GM19397 (cell line): ENCODE results near the gene CXCL17.

Source experiments
- ATAC-seq: cut with Tn5 transposase; IDR thresholded peaks from one replicate; pipeline ENCODE4 v1.9.1; 2021; ENCODE audit warnings: mild to moderate bottlenecking, moderate library complexity; ENCODE audit not compliant: unreplicated experiment

CXCL17 gene

DNA sequence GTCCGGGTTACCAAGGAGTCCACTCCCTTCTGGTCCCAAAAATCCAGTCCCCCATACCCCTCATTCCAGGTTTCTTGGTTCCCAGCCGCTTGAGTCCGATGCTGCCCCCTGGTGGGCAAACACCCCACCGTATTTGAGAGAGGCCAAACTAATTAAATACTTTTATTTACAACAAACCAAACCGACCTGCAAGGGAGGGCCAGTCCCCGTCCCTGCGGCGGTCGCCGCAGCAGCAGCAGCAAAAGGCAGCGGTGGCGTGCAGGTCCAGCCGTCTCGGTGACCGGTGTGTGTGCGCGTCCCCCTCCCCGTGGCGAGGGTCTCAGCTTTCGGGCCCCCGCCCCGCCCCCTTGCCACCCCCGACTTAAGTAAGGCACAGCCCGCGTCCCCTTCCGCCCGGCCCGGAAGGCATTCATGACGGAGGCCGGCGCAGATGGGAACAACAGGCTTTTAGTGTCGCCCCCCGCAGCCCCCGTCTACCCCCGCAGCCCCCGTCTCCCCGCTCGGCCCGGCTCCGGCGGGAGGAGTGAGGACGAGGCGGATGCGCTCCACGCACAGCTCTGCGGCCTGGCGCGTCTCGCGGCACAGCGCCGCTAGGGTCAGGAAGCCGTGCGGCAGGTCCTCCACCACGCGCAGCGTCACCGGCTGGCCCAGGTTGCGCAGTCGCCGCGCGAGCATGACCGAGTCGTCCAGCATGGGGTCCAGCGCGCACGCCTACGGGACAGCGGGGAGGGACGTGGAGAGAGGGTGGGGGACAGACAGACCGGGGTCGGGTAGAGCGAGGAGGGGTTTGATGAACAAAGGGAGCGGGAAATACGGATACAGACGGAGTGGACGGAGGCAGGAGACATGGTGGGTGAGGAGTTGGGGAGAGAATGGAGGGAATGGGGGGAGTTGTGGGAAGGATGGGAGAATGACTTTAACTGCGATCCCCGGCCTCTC lies 41.1 kb downstream of the CXCL17 start:
- no peak for ATAC-seq

DNA sequence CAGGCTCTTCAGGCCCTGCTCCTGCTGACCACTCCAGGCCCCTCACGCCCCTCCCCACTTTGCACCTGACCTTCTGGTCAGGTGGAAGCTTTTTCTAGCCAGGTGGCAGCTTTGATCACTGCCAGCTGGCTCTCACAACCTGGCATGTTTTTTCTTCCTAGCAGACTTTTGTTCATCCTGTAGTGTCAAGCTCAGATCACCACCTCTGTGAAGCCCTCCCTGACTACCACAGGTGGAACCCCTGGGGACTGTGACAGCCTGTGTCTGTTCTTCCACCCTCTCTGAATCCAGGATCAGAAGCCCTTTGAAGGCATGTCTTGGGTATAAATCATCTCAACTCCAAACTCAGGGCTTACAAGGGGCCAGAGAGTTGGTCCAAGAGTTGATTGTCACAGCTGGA lies 42.3 kb downstream of the CXCL17 start:
- ATAC-seq = no peak

DNA sequence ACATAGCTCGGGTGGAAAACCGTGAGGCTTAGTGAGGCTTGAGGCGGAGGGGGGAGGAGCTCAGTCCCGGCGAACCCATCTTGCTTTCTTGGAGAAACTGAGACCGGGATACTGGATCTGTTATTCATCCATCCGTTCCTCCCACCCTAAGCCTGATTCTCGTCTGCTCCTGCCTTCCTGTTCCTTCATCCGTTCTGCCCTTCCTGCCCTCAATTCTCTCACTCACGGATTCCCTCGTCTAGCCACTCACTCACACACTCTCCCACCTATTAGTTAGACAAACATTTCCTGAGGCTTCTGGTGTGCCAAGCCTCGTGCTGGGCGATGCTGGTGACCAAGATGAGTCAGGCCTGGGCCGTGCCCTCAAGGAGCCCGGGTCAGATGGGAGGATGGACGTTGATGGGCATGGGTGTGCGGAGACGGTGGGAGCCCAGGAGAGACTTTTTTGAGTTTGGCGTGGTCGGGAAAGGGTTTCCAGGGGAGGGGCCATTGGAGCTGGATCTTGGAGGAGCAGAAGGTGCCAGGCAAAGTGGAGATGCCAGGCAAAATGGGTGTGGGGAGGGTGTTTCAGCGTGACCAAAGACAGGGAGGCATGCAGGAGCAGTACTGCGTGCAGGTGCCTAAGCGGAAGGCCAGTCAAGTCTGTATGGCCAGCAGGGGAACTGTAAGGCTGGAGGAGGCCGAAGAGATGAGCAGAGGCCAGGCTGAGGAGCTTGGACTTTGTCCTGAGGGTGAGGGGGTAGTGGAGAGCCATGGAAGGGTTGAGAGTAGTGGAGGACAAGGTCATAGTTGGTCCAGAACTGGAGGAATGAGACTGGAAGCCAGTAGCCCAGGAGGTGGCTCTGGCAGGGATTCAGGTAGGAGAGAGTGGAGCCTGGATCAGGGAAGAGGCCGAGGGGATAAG lies 45.2 kb downstream of the CXCL17 start:
- ATAC-seq = no peak

DNA sequence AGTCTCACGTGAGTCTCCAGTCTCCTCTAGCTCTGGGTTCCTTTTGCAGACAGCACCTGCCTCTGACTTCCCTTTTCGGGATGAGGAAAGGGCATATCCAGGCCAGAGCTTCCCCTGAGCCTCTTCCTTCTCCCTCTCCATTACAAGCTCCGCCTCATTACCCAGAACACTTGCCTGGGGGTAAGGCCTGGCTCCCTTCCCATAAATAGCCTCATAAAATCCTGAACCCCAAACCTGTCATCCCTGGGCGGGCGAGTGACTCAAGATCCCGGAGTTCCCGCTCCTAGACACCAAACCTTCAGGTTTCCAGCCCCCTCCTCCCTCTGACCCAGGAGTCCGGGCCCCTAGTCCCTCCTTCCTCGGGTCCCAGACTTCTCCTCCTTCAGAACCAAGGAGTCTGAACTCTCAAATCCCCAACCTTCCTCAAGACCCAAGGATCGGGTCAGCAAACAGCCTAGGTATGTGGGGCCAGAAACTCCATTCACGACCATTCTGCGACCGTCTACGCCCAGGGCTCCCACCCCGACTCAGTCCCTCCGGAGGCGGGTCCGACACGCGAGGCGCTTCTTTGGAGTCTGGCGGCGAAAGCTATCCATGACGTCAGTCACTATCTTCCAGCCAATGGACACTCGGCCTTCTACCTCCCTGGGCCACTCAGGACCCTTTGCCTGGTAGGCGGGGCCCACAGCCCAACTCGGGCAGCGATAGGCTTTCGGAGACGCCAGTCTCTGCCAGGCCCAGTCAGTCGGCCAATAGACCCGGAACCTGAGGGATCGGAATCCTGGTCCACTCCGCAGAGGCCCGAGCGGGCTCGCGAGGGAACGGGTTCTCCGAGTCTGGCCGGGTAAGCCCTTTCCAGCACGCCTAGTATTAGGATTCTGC lies 46.1 kb downstream of the CXCL17 start:
- peak; percentile 97 for ATAC-seq

DNA sequence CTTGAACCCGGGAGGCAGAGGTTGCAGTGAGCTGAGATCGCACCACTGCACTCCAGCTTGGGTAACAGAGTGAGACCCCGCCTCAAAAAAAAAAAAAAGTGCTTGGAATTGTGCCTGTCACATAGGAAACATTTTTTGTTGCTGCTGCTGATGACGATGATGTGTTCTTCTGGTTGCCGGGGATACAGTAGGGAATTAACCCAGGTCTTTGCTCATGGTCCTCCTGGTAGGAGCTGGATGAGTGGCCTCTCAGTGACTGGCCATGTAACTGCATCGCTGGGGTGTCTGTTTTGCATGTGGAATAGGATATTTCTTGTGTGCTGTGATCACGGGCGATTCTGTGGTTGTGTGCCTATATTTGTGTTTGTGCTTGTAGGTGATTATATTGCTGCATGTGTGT lies 48.0 kb downstream of the CXCL17 start:
- no peak for ATAC-seq

DNA sequence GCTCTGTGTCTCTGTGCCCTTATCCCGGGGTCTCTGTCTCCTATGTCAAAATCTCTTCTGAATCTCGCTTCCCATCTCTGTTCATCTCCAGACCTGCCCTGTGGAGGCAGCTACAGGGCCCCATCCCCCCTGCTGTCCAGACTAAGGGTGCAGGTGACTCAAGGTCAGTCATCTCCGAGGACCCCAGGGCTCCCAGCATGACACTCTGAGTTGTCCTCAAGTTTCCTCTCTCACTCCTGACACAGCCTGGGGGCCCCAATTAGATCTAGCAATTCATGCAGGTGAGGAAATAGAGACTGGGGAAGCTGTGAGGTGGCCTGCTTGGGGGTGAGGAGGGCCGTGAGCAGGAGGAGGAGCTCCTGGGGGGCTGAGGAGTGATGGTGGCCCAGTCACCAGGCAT lies 50.6 kb downstream of the CXCL17 start:
- no peak for ATAC-seq

DNA sequence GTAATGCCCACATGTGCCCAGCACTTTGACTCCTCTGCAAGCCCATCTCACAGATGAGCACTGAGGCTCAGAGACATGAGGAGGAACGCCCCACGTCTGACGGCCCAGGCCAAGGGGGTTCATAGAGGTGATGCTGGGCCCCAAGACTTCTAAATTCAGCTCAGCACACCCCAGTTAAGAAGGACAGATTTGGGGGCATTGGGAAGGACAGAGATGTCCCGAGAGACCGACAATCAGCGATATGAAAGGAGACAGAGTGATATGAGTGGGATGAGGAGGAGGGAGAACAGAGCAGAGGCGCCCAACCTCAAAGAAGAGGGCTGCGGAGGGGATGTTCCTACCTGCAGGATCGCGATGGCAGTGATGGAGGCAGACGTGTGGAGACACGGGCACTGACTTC lies 52.8 kb downstream of the CXCL17 start, which contains the start of gene CNFN:
Gene CNFN, minus strand, starts transcription at position 399 of the 400 bp plus-strand sequence. CDS start 1,260 bp downstream, outside the sequence.
- no peak for ATAC-seq

DNA sequence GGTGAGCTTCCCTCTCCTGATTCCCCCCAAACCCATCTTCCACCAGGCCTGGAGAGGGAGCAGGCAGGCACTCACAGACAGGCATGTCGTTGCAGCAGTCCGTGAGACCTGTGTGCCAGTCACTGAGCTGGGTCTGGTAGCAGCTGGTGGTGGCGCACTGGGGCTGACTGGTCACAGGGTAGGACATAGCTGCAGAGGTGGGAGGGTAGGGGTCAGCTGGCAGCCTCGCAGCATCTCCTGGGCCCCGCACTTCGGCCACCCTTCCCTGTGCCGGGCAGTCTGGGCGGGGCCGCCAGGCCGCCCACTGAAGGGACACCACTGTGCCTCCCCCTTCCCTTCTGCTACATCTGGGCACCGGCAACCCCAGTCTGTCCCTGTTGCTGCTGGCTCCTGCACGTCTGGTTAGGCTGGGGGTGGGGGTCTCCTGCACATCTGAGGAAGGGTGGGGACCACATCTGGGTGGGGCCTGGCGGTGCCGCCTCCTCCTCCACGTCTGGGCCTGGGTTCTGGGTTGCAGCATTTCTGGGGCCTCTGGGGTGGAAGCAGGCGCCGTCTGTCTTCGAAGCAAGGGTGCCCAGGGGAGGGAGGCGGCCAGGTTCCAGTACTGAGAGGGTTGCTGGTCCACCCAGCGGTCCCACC lies 53.8 kb downstream of the CXCL17 start:
- no peak for ATAC-seq

DNA sequence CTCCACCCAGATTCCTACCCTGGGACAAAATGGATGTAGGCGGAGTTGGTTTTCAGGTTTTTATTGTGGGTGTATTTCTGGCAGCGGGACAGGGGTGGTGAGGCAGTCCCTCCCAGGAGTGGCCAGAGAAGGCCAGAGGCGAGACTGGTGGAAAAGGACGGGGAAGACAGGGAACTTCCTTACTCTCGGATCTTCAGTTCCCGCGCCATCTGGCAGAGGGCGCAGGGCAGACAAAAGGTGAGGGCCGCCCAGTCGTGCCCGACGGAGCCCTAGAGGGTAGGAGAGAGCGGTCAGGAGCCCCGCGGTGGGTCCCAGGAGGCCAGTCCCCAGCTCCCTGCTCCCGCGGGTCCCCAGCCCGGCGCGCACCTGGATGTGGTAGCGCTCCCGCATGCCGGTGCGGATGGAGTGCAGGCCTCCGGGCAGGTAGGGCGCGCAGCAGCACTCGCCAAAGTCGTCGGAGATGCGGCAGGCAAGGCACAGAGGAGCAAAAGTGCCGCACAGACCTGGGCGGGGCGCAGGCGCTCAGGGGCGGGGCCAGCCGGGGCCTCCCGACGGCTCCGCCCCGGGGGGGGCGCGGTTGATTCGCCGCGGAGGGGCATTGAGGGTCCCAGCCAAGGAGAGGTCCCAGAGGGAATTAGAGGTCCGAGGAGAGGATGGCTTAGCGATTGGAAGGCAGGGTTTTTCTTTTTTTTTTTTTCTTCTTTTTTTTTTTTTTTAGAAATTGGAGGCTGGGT lies 55.6 kb downstream of the CXCL17 start:
- no peak for ATAC-seq

DNA sequence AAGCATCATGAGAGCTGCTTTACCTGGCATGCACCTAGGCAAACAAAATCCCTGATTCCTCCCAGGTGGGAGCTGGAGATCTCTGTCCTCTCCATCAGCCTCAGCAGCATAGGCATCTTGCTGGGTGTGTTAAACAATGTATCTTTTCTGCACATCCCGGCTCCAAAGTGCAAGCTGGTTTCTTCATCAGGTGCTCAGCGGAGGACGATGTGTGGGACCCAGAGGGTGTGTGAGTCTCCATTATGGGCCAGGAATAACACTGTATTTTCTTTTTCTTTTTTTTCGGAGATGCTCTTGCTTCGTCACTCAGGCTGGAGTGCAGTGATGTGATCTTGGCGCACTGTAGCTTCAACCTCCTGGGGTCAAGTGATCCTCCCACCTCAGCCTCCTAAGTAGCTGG lies 62.6 kb downstream of the CXCL17 start:
- ATAC-seq = no peak
